Stimulated activated naive B cell treated with anti-CD40 and anti-IgM and Interleukin-4, amounts not matched to agents 10 μg/mL and 1 μg/mL and 100 μg/mL, for 72 hours (primary cell): ENCODE results near the gene KRT8.

ENCODE experiments used
- ATAC-seq, 2 donors: fragments of 150-1000 bp; cut with Tn5 transposase; replicated peaks; 2 replicates each; pipeline ENCODE4 v1.10.0; 2021; ENCODE audit warnings: moderate library complexity in 1 of 2
- DNase-seq: peaks from one replicate; pipeline ENCODE4 v3.0.0; 2021
- H3K27ac Mint-ChIP-seq: one replicate; pipeline ENCODE4 v1.8.0; 2022; ENCODE audit warnings: mild to moderate bottlenecking, mixed read lengths
- H3K27me3 Mint-ChIP-seq, 2 donors: one replicate each; pipeline ENCODE4 v1.8.0; 2022; ENCODE audit warnings: mixed read lengths in 2 of 2
- H3K36me3 Mint-ChIP-seq, 2 donors: one replicate each; pipeline ENCODE4 v1.8.0; 2022; ENCODE audit warnings: mixed read lengths in 2 of 2, mild to moderate bottlenecking in 1 of 2
- H3K4me1 Mint-ChIP-seq, 2 donors: one replicate each; pipeline ENCODE4 v1.8.0; 2022; ENCODE audit warnings: mixed read lengths in 2 of 2, mild to moderate bottlenecking in 1 of 2
- H3K4me3 Mint-ChIP-seq, 2 donors: one replicate each; pipeline ENCODE4 v1.8.0; 2022; ENCODE audit warnings: mild to moderate bottlenecking in 2 of 2, mixed read lengths in 2 of 2, moderate library complexity in 1 of 2
- H3K9me3 Mint-ChIP-seq, 2 donors: one replicate each; pipeline ENCODE4 v1.8.0; 2022; ENCODE audit warnings: mixed read lengths in 2 of 2, mild to moderate bottlenecking in 1 of 2

Gene KRT8

DNA sequence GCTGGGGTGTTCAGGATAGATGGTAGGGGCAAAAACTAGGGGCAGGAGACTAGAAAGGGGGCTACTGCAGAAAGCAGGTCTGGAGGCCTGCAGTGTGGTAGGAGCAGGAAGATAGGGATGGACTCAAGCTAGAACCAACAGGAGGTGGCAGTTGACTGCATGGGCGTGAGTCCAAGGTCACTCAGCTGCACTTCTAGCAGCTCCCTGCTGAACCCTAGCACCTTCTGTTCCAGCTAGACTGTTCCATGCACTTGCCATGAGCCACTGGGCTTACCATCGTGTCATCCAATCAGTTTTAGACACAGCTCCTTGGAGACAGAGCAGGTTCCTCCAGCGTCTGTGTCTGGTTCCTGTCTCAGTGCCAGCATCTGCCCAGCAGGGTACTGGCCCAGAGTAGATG is 11.3 kb upstream of the KRT8 start:
- Mint-ChIP-seq H3K9me3 (no peaks in the 10 kb centered on the region), H3K4me1 (peaks cover 0 to 1% of the 10 kb centered on the region in 2 donors), H3K4me3 (no peak overlapping the region), H3K27me3 (peaks cover 0 to 15% of the 10 kb centered on the region in 2 donors), H3K36me3 (no peaks in the 10 kb centered on the region), H3K27ac (no peak overlapping the region)
- ATAC-seq = no peak
- DNase-seq = no peak

DNA sequence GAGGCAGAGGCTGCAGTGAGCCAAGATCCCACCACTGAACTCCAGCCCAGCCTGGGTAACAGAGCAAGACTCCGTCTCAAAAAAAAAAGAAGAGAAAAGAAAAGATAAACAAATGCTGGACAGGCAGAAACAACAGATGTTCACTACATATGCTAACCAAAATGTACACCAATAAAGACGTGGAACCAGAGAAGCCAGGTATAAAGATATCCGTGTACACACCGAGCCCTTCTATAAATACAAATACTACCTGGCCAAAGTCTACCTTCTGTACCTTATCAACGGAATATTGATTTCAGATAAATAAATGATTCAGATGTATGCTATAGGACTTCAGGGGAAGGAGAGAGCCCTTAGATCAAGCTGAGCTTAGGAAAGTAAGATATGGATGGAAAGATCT is 10.8 kb upstream of the KRT8 start:
- Mint-ChIP-seq H3K27ac (no peak overlapping the region), H3K9me3 (no peaks in the 10 kb centered on the region), H3K4me1 (peaks cover 0 to 1% of the 10 kb centered on the region in 2 donors), H3K27me3 (peaks cover 0 to 13% of the 10 kb centered on the region in 2 donors), H3K36me3 (no peaks in the 10 kb centered on the region), H3K4me3 (no peak overlapping the region)
- ATAC-seq (no peak), DNase-seq (no peak)

DNA sequence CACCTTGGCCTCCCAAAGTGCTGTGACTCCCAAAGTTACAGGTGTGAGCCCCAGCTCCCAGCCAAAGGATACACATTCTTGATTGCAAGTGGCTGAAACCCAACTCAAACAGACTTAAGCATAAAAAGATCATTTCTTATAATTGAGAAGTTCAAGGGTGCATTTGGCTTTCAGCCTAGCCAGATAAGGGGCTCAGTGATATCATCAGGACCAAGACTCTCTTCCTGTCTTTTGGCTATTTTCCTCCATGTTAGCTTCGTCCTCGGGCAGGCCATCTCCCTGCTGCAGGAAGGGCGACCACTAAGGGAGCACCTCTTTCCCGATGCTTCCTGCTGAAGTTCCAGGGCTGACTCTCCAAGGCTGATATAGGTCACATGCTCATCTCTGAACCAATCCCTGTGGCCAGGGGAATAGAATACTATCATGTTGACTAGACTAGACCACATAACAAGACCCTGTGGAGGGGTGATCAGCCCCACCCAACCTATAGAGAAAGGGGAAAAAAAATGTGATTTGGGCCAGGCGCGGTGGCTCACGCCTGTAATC is 9.8 kb upstream of the KRT8 start:
- Mint-ChIP-seq H3K9me3 (no peaks in the 10 kb centered on the region), H3K27me3 (peaks cover 0 to 8% of the 10 kb centered on the region in 2 donors), H3K27ac (no peak overlapping the region), H3K4me1 (peaks cover 0 to 1% of the 10 kb centered on the region in 2 donors), H3K36me3 (no peaks in the 10 kb centered on the region), H3K4me3 (no peak overlapping the region)
- ATAC-seq = no peak
- no peak for DNase-seq

DNA sequence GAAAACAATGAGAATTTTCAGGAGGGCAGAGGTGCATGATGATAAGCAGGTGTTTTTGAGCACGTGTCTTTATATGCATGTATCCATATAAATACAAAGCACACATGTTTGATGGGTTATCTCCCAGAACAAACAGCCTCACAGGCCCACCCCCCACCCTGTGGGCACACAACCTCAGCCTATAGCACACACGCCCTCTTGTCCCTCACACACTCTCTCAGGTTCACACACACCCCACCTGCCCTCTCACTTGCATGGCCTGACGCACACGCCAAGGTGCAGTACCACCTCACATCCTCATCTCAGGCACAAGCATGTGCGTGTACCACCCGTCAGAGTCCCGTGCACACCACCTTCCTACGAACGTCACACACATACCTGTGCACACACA is 8.6 kb upstream of the KRT8 start:
- peaks cover 3 to 5% of the 10 kb centered on the region in 2 donors for H3K27me3 Mint-ChIP-seq
- no peak overlapping the region for H3K4me3 Mint-ChIP-seq
- no peak overlapping the region for H3K27ac Mint-ChIP-seq
- H3K4me1 Mint-ChIP-seq = peaks cover 0 to 1% of the 10 kb centered on the region in 2 donors
- ATAC-seq = no peak
- H3K36me3 Mint-ChIP-seq = no peaks in the 10 kb centered on the region
- no peak for DNase-seq
- H3K9me3 Mint-ChIP-seq = no peaks in the 10 kb centered on the region

DNA sequence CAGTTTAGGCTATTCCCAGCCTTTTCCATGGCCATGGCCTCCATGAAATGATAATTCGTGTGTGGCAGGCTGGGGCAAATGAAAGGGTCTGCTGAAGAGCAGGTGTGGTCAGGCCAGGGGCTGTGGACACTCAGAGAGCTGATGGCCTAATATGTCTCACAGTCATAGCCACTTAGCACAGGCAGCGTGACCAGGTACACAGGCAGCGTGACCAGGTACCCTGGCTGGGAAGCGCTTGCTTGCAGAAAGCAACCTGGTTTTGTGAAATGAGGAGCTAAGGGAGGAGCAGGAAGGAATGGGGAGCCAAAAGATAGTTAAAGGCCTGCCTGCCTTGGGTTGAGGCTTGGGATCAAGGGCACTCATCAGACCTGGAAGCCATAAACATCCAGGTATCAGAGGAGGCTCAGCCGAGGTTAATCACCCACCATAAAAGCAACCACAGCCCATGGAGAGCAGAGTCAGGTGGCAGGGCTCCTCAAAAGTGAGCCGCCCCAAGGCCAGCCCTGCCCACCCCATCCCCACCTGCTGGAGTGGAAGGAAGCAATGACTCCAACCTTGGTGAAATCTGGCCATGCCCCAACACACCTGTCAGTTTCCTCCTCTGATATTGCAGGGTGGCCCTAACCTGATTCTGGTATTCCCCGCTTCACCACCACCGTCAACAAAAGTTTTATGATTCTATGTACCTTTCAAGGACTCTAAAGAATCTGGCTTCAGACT is 8.0 kb upstream of the KRT8 start:
- Mint-ChIP-seq H3K4me3 (no peak overlapping the region), H3K9me3 (no peaks in the 10 kb centered on the region), H3K27me3 (peaks cover 6 to 8% of the 10 kb centered on the region in 2 donors), H3K4me1 (peaks cover 1 to 5% of the 10 kb centered on the region in 2 donors), H3K36me3 (no peaks in the 10 kb centered on the region), H3K27ac (no peak overlapping the region)
- ATAC-seq (no peak), DNase-seq (no peak)

DNA sequence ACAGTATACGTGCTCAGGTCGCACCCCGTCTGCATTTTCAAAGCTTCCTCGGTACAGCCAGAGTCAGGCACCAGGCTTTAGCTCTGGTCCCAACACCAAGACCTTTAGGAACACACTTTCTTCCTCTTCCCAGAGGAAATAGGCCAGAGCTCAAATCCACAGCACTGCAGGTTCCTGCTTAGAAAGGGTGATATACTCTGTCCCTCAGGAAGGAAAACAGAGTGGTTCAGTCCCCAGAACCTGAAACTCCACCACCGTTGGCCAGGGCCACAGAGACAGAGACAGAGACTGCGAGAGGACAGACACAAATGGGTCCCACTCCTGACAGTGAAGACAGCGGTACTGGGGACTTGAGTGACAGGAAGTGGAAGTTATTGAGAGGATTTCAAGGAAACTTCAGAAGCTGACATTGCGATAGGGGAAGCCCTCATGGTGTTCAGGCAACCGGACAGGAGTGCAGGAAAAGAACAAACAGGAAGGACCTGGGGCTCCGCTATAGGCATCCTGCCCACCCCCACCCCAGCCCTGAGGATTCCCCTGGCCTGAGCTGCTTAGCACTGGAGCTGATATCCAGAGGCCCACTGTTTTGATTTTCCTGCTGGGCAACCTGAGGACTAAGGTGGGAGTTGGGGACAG is 5.5 kb upstream of the KRT8 start:
- ATAC-seq (no peak), DNase-seq (no peak)
- Mint-ChIP-seq H3K27ac (no peak overlapping the region), H3K4me1 (peaks cover 0 to 8% of the 10 kb centered on the region in 2 donors), H3K27me3 (peaks cover 17 to 19% of the 10 kb centered on the region in 2 donors), H3K4me3 (no peak overlapping the region), H3K9me3 (no peaks in the 10 kb centered on the region), H3K36me3 (no peaks in the 10 kb centered on the region)

DNA sequence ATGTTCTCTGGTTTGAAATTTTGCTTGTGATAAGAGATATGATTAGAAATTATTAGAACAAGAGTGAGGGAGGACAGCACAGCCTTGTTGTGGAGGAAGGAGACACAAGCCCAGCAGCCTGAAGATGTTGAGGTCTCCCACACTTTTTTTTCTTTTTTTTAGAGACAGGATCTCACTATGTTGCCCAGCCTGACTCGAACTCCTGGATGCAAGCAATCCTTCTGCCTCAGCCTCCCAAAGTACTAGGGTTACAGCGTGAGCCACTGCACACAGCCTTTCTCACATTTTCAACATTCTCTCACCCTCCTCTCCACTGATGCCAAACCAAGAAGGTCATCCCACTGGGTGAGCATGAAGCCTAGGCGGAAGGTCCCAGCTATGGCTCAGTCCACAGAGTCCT is 4.9 kb upstream of the KRT8 start:
- ATAC-seq = no peak
- H3K36me3 Mint-ChIP-seq = no peaks in the 10 kb centered on the region
- no peak for DNase-seq
- no peaks in the 10 kb centered on the region for H3K9me3 Mint-ChIP-seq
- H3K4me1 Mint-ChIP-seq = peaks cover 0 to 8% of the 10 kb centered on the region in 2 donors
- peaks cover 17 to 19% of the 10 kb centered on the region in 2 donors for H3K27me3 Mint-ChIP-seq
- no peak overlapping the region for H3K4me3 Mint-ChIP-seq
- no peak overlapping the region for H3K27ac Mint-ChIP-seq

DNA sequence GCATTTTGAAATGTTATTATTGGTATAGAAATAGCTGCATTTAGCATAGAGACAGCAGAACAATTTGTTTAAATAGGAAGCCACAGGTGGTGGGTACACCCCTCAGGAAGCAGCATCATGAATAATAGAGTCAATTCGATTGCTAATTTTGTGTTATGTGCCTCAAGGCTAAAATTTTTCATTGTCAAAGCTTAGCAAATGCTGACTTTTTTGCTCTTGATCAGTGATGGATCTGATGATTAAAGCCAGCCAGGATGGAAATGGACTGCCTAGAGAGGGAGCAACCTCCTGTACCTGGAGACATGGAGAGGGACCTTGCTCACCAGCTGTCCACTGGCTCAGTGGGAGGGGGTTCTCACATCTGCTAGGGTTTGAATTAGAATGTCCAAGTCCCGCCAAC is 4.5 kb upstream of the KRT8 start:
- no peaks in the 10 kb centered on the region for H3K36me3 Mint-ChIP-seq
- H3K4me3 Mint-ChIP-seq = no peak overlapping the region
- ATAC-seq = no peak
- no peaks in the 10 kb centered on the region for H3K9me3 Mint-ChIP-seq
- H3K4me1 Mint-ChIP-seq = peaks cover 0 to 8% of the 10 kb centered on the region in 2 donors
- H3K27ac Mint-ChIP-seq = no peak overlapping the region
- DNase-seq = no peak
- peaks cover 17 to 19% of the 10 kb centered on the region in 2 donors for H3K27me3 Mint-ChIP-seq

DNA sequence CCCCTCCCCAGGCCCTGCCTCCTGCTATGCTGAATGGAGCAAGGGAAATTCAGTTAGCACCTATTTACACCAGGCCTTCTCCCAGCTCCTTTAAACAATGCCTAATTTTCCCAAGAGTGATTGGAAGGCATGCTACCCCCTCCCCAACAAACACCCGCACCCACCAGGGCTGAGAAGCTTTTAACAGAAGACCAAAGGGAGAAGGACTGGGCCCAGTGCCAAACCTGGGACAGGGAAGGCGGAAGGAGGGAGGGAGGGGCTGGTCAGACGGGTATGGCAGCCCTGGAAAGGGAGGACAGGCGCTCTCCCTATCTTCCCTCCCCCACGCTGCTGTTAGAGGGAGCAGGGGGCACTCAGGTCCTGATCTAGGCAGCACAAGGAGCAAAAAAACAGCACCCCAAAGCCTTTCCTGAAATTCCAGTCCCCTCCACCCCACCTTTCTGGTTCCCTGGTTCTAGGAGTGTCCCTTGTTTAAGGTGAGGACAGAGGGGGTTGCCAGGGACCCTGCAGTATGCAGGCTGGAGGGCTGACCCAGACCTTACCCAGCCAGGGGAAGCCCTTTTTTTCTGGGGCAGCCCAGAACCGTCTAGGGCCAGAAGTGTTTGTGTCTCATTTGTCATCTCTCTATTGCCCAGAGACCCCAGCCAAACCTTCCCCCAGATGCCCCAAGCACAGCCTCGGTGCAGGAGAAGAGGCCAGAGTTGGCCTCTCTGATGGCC is 2.4 kb upstream of the KRT8 start:
- DNase-seq (no peak), ATAC-seq (no peak)
- H3K4me1 Mint-ChIP-seq = peaks cover 2 to 19% of the 10 kb centered on the region in 2 donors
- no peaks in the 10 kb centered on the region for H3K36me3 Mint-ChIP-seq
- no peak overlapping the region for H3K4me3 Mint-ChIP-seq
- no peaks in the 10 kb centered on the region for H3K9me3 Mint-ChIP-seq
- H3K27me3 Mint-ChIP-seq = peaks cover 18 to 19% of the 10 kb centered on the region in 2 donors
- no peak overlapping the region for H3K27ac Mint-ChIP-seq

DNA sequence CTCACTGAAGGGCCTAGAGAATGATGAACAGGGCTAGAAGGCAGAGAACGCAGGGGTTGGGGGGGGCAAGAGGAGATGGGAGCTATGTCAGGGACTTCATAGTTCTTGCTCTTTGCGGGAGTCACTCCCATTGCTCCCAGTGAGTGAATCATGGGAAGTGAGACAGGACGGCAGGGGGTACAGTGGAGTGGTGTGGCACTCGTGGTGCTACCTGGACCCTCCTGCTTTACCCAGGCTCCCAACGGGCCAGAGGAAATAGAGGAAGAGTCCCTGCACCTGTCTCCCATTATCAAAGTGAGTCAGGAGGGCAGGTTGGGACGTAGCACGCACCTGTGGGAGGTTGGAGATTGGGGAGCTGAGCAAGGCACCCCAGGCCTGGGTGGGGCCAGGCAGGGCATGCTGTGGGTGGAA is 1.3 kb upstream of the KRT8 start:
- H3K4me1 Mint-ChIP-seq = peaks cover 2 to 19% of the 10 kb centered on the region in 2 donors
- H3K4me3 Mint-ChIP-seq = no peak overlapping the region
- DNase-seq (no peak), ATAC-seq (no peak)
- no peaks in the 10 kb centered on the region for H3K36me3 Mint-ChIP-seq
- peaks cover 24% of the 10 kb centered on the region in 2 donors for H3K27me3 Mint-ChIP-seq
- H3K27ac Mint-ChIP-seq = no peak overlapping the region
- no peaks in the 10 kb centered on the region for H3K9me3 Mint-ChIP-seq

DNA sequence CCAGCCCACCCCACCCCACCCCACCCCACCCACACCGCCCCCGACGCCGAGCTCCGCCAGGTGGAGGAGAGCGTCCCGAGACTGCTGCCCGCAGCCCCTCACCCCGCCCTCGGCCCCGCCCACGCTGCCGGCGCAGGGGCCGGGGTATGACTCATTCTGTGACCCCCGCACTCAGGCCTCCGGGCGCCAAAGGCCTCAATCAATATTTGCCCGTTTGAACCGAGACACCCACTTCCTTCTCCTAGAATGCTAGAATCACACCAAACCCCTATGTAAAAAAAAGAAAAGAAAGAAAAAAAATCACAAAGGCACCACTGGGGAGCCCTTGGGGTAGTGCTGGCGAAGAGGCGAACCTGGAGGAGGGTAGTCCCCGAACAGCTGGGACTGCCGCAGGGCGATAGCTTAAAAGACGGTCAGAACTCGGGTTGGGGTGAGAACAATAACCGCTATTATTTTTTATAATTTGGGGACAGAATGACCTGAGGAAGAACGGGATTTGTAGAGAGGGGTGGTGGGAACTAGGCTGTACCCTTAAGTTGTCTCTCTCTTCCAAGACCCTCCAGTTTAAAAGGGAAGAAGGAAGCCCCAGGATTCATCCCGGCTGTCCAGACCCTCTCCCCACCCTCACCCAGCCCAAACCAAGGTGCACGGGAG is 894 bp downstream of the KRT8 start:
- no peaks in the 10 kb centered on the region for H3K36me3 Mint-ChIP-seq
- peak; percentile 16 for DNase-seq
- H3K9me3 Mint-ChIP-seq = no peaks in the 10 kb centered on the region
- peak overlapping the region; percentile 64 to 73 for H3K4me3 Mint-ChIP-seq
- peaks cover 2 to 19% of the 10 kb centered on the region in 2 donors for H3K4me1 Mint-ChIP-seq
- peaks cover 24 to 38% of the 10 kb centered on the region in 2 donors for H3K27me3 Mint-ChIP-seq
- H3K27ac Mint-ChIP-seq = peak overlapping the region; percentile 56
- peak; percentile 61 to 67 for ATAC-seq

DNA sequence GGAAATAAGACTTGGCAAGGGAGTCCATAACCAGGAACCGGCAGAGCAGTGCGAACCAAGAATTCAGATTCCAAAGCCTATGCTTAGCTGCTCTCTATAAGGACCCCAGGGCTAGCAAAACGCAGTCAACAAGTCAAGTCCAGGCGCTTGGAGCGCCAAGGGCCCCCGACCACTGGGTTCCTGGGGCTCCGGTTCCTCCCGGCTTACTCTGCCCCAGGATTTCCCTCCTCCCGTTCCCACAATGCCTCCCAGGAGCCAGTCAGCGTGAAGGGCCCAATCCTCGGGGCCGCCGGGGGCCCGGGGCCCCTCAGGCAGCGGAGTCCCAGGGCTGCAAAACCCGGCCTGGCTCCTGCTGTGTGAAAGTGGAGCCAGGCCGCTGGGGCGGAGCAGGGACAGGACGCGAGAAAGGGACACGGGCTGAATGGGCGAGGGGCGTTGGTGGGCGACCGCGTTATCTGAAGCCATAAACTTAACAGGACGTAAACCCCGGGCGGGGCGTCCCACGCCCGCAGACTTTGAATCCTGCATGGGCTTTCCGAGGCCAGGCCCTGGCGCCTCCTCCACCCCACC is 1.5 kb downstream of the KRT8 start:
- Mint-ChIP-seq H3K4me1 (peaks cover 2 to 19% of the 10 kb centered on the region in 2 donors), H3K9me3 (no peaks in the 10 kb centered on the region), H3K36me3 (no peaks in the 10 kb centered on the region), H3K27me3 (peaks cover 20 to 37% of the 10 kb centered on the region in 2 donors), H3K27ac (no peak overlapping the region), H3K4me3 (peak overlapping the region; percentile 62 to 68)
- ATAC-seq = peak; percentile 81 to 87
- peak; percentile 24 for DNase-seq

DNA sequence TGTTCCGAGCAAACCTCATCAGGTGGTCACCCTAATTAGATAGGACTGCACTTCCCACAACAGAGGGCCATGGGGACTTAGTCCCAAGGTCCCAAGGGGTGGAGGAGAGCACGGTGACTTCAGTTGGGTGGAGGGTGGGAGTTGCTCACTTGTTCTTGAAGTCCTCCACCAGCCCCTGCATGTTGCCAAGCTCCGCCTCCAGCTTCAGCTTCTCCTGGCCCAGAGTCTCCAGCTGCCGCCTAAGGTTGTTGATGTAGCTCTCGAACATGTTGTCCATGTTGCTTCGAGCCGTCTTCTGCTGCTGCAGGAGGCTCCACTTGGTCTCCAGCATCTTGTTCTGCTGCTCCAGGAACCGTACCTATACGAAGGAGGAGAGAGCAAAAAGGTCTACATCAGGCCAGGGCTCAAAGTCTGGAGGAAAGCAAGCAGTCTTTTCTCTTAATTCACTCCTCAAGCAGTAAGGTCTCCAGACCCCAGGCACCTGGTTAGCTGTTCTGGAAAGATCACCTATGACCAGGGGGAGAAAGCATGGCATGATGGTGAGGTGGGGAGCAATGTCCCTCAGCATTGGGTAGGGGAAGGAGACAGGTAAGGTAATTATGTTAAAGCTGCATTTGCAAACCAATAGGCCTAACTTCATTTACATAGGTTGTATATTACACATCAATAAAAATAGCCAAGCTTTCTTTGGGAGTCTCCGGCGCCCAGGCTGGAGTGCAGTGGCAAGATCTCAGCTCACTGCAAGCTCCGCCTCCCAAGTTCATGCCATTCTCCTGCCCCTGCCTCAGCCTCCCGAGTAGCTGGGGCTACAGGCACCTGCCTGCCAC is 2.9 kb downstream of the KRT8 start:
- H3K4me3 Mint-ChIP-seq = no peak overlapping the region

More for the DNA sequence above, 2.9 kb downstream of the KRT8 start:
- H3K27ac Mint-ChIP-seq = no peak overlapping the region
- H3K36me3 Mint-ChIP-seq = no peaks in the 10 kb centered on the region
- ATAC-seq (no peak), DNase-seq (no peak)
- H3K9me3 Mint-ChIP-seq = no peaks in the 10 kb centered on the region
- H3K27me3 Mint-ChIP-seq = peaks cover 17 to 32% of the 10 kb centered on the region in 2 donors
- H3K4me1 Mint-ChIP-seq = peaks cover 2 to 12% of the 10 kb centered on the region in 2 donors
